ENCODE measurements around the gene CAPNS2. TPM values are rescaled to one million over a fixed set of nuclear protein-coding genes. Genes with fewer than 3 reads are reported as not detected.

The CAPNS2 gene
- total and polyA plus RNA-seq, 9 of the 15 experiments (the other 6 are each of a cell fraction or from before 2014, with no cell fraction given), result 0.12 to 0.65 (median 0.24) TPM; not detected in 2

- Histone ChIP-seq H3K9ac (ENCODE audit: insufficient read depth in 1 of 2, low read depth in 2 of 2, low read length in 2 of 2) (no peak overlapping the region), H3K9me3 (replicated peaks; ENCODE audit: control insufficient read depth, insufficient read depth, low read depth, low read length) (no peaks in the 10 kb centered on the region), H3K9me1 (ENCODE audit: control insufficient read depth, insufficient read depth, low read length) (no peaks in the 10 kb centered on the region), H3K27me3 (ENCODE audit: control insufficient read depth in 2 of 2, insufficient read depth in 2 of 2, low read length in 2 of 2) (no peaks in the 10 kb centered on the region), H3K4me1 (replicated peaks in 1 of 2; ENCODE audit: control insufficient read depth in 2 of 2, insufficient read depth in 2 of 2, low read length in 2 of 2) (no peaks in the 10 kb centered on the region), H3K4me2 (ENCODE audit: insufficient read depth, low read length) (no peak overlapping the region), H3K36me3 (ENCODE audit: control insufficient read depth, insufficient read depth, low read length) (no peaks in the 10 kb centered on the region), H3K27ac (ENCODE audit: extremely low read depth, low read depth, low read length) (no peak overlapping the region), H2AFZ (ENCODE audit: low read depth, low read length) (no peak overlapping the region; the same call in 1 of the 2 replicates), H3K4me3 (no peak overlapping the region), H3K79me2 (ENCODE audit: control insufficient read depth, insufficient read depth, low read length) (no peaks in the 10 kb centered on the region), H4K20me1 (replicated peaks; ENCODE audit: control insufficient read depth, insufficient read depth, low read length) (no peaks in the 10 kb centered on the region)
- ChIA-PET POLR2A (interaction anchor here (1.0 kb wide), 1 partner anchor 8 kb away, joined by 3 read pairs; no protein-coding TSS in a partner anchor), CTCF (ENCODE audit: low intra/inter-chr PET ratio) (interaction anchor here (0.7 kb wide), 1 partner anchor 103 kb away, joined by 3 read pairs; no protein-coding TSS in a partner anchor)
- DNase-seq (ENCODE audit: extremely low read depth in 1 of 4, low spot score in 3 of 4) (no peak), FAIRE-seq (no peak), ATAC-seq (no peak)
- no TSS peak for BruUV-seq (replicated peaks)
- in situ Hi-C loops (cut with MboI), result no loop called here
- intact Hi-C loops (cut with micrococcal nuclease), result no loop called here
- TF ChIP-seq MAFF (IDR thresholded peaks at IDR 0.05; ENCODE audit: low read length), result no peak
- TF ChIP-seq ZNF609 (CRISPR knock-in tag; IDR thresholded peaks at IDR 0.05; ENCODE audit: borderline replicate concordance), result no peak
- no peak for TF ChIP-seq PBX2 (CRISPR knock-in tag; IDR thresholded peaks at IDR 0.05; ENCODE audit: low read depth)
- TF ChIP-seq PBX2 (tag; conservative IDR thresholded peaks at IDR 0.05; ENCODE audit: low read depth), result no peak
- no peak for TF ChIP-seq GABPB2 (CRISPR knock-in tag; conservative IDR thresholded peaks at IDR 0.05)
- TF ChIP-seq ARNT (IDR thresholded peaks at IDR 0.05), result no peak
- TF ChIP-seq BRD9 (IDR thresholded peaks at IDR 0.05; ENCODE audit: low read depth, partially characterized antibody), result no peak
- no peak for TF ChIP-seq ZNF121 (CRISPR knock-in tag; conservative IDR thresholded peaks at IDR 0.05)
- TF ChIP-seq CHD4 (IDR thresholded peaks at IDR 0.05; ENCODE audit: insufficient read depth, insufficient replicate concordance, low read depth, low read length, poor library complexity, severe bottlenecking), result no peak
- TF ChIP-seq ID3 (CRISPR knock-in tag; IDR thresholded peaks at IDR 0.05), result no peak
- TF ChIP-seq ID3 (tag; IDR thresholded peaks at IDR 0.05), result no peak
- no peak for TF ChIP-seq HCFC1 (IDR thresholded peaks at IDR 0.05; ENCODE audit: low read depth, low read length)
- TF ChIP-seq GATA2 (CRISPR knock-in tag; IDR thresholded peaks at IDR 0.05), result no peak
- no peak for TF ChIP-seq NR4A1 (CRISPR knock-in tag; IDR thresholded peaks at IDR 0.05)
- no peak for TF ChIP-seq NR4A1 (tag; IDR thresholded peaks at IDR 0.05)
- TF ChIP-seq CBX3 (IDR thresholded peaks at IDR 0.05; ENCODE audit: borderline replicate concordance in 1 of 2, low read length in 2 of 2), result no peak
- TF ChIP-seq ZNF79 (CRISPR knock-in tag; IDR thresholded peaks at IDR 0.05; ENCODE audit: low read depth), result no peak
These were observed 25.8 kb downstream of the CAPNS2 start for GRCh38 chr16:55592306-55592705.

All from K562 (cell line).